GM12874 (cell line): ENCODE measurements around the gene MRNIP.

Experiments
- TF ChIP-seq, protein P1 (sequence below): IDR thresholded peaks from 2 replicates; pipeline ENCODE4 v1.5.1; 2011; ENCODE audit warnings: low read depth, mild to moderate bottlenecking, control low read depth, low read length, moderate library complexity; ENCODE audit not compliant: insufficient read depth

MRNIP gene

DNA sequence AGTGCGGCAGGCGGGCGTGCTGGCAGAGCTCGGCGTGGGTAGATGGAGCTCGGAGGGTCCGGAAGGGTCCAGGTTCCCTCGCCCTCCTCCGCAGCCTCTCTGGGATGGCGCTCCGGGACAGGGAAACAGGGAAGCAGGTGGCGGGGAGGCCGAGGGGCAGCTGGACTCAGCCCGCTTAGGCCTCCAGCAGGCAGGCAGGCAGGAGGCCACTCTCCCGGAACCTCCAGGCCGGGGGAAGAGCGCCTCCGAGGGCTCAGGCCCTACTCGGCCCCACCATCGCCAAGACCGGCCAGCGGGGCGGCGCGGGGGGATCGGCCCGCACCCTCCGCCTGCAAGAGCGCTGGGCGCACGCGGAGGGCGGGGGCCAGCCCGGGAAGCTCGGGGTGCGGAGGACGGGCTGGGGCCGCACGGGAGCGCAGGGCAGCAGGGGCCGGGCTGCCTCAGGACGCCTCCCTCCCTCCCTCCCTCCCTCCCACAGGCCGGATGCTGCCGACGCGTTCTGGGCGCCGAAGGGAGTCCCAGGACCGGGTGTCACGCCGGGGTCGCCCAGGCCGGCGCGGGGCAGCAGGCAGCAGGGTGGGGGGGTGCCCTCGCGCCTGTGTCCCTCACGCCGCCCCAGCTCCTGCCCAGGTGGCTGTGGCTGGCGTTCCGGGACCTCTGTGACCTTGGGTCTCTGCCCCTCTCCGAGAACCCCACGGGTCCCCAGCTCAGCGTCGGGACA is 52.9 kb downstream of the MRNIP start:
- TF ChIP-seq, protein P1, sequence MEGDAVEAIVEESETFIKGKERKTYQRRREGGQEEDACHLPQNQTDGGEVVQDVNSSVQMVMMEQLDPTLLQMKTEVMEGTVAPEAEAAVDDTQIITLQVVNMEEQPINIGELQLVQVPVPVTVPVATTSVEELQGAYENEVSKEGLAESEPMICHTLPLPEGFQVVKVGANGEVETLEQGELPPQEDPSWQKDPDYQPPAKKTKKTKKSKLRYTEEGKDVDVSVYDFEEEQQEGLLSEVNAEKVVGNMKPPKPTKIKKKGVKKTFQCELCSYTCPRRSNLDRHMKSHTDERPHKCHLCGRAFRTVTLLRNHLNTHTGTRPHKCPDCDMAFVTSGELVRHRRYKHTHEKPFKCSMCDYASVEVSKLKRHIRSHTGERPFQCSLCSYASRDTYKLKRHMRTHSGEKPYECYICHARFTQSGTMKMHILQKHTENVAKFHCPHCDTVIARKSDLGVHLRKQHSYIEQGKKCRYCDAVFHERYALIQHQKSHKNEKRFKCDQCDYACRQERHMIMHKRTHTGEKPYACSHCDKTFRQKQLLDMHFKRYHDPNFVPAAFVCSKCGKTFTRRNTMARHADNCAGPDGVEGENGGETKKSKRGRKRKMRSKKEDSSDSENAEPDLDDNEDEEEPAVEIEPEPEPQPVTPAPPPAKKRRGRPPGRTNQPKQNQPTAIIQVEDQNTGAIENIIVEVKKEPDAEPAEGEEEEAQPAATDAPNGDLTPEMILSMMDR = no peak

DNA sequence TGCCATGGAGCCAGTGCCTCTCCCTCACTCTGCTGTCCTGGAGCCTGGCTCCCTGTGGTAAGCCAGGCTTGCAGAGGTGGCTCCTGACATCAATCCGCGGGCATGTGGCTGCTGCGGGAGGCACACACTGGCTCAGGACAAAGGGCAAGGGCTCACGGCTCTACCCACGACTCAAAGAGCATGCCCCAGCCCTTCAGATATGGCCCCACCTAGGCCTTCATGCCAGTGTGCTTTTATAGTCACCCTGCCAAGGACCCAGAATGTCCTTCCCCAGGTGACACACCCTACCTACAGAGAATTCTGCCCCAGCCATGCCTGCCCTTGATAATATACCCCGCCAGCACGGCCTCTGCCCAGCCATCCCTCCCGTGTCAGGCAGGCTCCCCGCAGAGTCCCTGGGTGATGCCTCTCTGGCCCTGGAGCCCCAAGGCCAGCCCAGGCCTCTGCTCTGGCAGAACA is 53.5 kb downstream of the MRNIP start:
- TF ChIP-seq, protein P1 = no peak

DNA sequence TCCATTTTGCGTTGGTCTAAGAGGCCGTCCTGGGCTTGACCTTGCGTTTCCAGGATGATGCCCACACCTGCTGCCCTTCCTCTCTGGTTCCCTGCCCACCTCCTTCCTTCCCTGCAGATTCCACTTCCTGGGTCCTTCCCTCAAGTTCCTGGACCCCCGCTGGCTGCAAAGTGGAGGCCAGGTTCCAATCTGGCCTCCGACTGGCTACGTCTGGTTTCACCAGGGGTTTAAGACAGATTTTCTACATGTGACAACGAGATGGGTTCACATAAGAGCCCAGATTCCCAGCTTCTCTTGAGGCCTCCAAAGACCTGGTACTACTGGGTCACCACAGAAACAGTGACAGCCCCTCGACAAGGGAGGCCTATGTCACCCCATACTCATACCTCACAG is 54.1 kb downstream of the MRNIP start:
- TF ChIP-seq, protein P1 = no peak

DNA sequence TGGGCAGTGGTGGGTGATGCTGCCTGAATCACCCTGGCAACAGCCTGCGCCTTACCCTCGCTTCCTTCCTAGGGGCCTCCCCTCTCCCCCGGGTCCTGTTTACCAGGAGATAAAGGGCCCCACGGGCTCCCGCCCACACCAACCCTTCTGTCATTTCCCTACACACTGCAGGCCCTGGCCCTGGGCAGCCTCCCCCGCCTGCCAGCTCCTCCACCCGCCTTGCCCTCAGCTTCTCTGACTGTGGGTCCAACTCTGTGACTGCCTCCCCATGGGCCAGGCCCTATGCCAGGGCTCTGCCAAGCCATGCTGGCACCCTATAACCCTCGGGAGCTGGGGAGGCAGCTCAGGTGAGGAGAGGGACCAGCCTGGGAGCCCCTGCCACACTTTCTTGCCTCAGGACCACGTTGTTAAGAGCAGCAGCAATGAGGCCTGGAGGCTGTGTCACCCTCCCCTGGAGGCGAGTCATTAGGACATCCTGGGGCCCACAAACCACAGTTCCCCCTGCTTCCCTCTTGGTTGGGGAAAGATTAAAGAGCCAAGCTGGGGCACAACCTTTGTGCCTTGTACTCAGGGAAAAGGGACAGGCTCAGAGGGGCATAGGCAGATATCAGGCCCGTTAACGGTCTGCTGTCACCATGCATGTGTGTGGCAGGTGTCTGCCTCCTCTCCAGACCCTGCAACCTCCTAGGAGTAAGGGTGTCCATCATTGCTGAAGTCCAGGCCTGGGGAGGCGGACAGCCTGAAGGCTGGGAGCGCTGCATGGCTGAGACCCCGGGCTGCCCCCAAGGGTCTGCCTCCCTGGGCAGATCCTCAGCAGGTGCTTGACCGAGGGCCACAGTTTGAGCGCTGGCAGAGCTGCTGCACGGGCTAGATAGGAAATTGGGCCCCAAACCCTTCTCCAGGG is 54.7 kb downstream of the MRNIP start:
- TF ChIP-seq, protein P1 = no peak

DNA sequence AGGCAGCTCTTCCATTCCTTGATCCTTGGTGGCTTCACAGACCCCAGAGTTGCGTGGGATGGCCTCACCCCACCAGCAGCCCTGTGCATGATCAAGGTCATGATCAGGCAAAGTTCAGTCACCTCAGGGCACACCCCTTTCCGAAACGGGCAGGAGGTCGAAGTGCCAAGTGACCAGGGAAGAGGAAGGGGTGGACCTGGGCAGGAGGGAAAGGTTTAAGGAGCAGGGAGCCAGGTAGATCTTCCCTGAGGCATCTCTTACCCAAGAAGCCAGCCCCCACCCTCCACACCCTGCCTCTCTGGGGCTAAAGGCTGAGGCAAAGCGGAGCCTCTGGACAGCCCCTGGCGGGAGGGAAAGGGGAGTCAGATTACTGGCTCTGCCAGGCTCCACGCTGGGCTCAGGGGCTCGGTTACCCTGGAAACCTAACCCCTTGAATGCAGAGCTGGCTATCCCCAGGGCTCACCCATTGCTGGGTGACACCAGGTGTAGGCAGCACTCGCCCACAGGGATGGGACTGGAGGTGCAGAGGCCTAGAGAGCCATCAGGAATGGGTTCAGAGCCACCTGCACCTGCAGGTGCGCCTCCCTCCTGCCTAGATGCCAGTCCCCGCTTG is 55.6 kb downstream of the MRNIP start:
- TF ChIP-seq, protein P1 = no peak

DNA sequence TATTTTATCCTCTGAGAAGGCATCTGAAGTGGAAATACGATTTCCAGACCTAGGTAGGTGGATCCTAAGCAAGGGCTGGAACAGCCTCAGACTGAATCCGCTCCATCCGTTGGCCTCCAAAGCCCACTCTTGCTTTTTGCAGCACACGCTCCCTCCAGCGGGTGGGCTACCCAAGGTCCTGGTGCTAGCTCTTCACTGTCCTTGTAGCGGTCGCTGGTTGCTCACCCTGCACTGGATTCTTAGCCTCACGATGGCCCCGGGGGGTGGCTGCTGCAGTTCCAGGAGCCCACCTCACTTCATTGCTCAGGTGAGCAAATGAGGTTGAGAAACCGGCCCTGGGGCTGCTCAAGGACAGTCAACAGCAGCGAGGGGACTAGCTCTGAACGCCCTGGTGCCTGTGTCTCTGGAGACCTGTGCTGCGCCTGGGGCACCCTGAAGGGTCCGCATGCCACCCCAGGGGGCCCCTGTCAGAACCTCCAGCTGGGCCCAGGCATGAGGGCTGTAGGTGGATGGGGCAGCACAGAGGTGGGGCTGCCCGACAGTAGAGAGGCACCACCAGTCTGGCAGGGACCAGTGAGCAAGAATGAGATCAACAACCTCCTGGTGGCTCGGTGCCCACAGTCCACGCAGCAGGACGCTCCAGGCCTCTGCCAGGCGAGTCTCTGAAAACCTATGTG is 56.3 kb downstream of the MRNIP start:
- TF ChIP-seq, protein P1 = no peak
